ENCODE data around the gene LUZP2. TPM values are rescaled to one million over a fixed set of nuclear protein-coding genes. Genes with fewer than 3 reads are reported as not detected.
A peak's percentile ranks its signal among the peaks of the same experiment; 100 is the strongest.

LUZP2 gene
- polyA plus RNA-seq, 4 donors: 1.6 to 13.5 (median 2.5) TPM

DNA sequence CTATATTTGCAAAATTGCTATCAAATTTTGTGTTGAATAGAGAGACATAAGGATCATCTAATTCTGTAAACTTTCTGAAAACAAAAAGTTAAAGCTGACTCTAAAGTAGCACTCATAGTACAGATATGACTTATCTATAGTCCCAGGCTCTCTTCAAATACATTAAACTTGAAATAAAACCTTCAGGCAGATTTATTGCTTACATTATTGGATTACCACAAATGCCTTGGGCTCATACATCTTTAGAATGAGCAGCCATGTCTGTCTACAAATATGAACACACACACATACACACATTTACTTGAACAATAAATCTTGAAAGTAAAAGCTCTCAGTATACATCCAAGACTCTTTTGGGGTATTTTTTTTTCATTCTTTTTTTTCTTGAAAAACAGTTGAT is 207.9 kb downstream of the LUZP2 start:
- no peak for DNase-seq (ENCODE audit: low read depth in 4 of 4, low spot score in 3 of 4)

DNA sequence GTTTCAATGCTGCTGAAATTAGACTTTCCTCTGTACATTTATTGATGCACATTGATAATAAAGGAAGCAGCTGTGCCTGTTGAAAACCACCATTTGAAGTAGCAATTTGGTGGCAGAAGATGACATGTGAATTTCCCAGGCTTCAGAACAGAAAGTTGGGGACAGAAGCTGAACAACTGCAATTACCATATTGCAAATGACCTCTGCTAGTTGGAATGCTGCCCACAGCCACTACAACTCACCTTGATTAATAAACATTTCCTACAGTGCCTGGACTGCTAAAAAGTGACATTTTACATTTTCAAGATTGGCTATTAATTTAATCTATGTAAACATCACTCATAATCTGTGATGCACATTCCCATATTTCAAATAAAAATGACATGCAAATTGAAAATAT is 208.6 kb downstream of the LUZP2 start:
- DNase-seq (ENCODE audit: low read depth in 4 of 4, low spot score in 3 of 4): no peak

DNA sequence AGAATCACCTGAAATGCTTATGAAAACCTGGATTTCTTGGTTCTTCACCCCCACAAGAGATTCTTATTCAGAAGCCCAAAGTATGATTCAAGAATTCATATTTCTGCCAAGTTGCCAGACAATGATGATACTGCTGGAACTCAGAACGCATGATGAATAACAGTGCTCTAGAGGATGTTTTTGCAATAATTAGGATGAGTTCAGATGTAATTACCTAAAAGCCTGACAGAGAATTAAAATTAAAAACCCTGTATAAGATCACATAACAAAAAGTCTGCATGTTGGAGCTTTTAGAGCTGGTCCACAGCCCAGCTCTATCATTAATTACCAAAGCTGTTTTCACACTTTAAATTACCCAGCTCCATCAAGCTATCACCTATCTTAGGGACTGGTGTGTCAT is 211.8 kb downstream of the LUZP2 start:
- DNase-seq (ENCODE audit: low read depth in 4 of 4, low spot score in 3 of 4): no peak

DNA sequence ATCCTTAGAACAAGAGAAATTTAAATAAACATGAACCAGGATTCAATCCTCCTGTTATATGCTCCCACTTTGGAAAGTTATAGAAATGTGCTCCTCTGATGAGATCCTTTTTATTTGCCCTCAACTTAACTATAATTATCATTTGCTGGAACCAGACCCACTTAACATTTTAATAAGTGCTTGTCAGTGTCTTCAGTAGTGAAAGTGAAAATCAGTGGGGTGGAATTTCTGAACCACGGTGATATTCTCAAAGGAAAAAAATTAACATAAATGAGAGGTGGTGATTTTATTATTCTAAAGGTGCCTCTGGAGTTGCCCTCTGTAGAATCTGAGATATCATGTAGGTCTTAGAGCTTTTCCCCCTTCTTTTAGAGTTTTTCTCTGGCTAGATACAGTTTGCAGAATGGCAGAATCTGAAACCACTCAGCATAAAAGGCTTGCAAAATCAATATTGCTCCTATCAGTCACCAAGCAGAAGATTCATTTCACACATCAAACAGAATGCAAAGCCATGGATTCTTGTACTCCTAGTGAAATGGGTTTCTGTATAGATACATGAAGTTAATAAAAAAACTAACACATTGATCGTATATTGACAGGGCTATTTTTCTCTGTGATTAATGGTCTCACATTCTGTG is 213.2 kb downstream of the LUZP2 start:
- DNase-seq (ENCODE audit: low read depth in 4 of 4, low spot score in 3 of 4): no peak

DNA sequence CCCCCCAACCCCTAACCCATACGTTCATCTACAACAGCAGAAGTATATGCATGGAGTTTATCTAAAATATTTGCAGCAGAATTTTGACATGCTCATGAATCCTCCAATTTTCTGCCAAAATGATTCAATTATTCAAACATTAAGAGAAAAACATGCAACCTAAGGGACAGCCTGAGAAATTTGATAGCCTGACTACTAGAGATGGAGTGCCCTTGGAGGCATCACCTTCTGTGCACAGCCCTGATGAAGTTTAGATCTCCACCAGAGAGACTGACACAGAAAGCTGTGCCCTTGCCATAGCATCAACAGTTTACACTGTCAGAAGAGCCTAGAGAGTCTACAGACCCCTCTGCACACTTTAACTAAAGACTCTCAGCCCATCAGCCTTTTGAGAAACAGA is 217.7 kb downstream of the LUZP2 start:
- no peak for DNase-seq (ENCODE audit: low read depth in 4 of 4, low spot score in 3 of 4)

DNA sequence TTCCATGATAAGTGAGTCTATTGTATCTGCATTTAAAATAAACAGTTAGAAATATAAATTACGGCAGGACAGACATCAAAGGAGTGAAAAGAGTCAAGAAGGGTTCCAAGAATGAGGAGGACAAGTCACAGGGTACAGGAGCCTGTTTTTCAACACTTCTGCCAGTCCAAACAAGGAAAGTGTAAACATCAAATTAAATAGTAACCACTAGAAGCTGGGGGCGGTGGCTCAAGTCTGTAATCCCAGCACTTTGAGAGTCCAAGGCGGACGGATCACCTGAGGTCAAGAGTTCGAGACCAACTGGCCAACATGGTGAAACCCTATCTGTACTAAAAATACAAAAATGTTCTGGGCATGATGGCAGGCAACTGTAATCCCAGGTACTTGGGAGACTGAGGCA is 219.6 kb downstream of the LUZP2 start:
- DNase-seq (ENCODE audit: low read depth in 4 of 4, low spot score in 3 of 4): no peak

DNA sequence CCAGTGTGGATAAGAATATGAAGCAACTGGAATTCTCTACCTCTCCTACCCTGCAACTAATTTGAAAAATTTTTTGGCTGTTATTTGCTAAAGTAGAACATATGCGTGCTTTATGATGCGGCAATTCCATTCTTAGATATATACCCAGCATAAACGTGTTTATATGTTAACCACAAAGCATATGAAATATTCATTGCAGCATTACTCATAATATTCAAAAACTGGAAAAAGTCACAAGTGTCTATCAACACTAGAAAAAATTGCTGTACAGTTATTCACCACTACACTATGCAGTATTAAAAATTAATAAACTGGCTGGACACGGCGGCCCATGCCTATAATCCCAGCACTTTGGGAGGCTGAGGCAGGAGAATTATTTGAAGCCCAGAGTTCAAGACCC is 226.4 kb downstream of the LUZP2 start:
- no peak for DNase-seq (ENCODE audit: low read depth in 4 of 4, low spot score in 3 of 4)

DNA sequence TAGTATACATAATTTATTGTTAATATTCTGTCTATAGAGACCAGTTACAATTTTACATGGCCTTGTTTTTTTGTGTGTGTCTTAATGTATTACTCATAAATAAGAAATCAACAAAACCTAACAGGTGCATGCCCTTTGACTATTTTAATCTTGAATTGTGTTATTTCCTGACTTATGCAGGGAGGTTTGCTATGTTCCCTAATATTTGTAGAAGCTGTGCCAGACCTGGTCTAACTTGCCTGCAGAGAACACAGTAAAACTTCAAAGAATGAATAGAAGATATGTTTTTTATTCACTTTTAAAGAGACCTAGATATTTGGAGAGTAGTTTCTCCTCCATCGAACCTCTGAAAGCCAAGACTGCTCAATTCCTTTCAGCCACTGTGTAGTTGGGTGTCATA is 234.7 kb downstream of the LUZP2 start:
- DNase-seq (ENCODE audit: low read depth in 4 of 4, low spot score in 3 of 4): no peak

DNA sequence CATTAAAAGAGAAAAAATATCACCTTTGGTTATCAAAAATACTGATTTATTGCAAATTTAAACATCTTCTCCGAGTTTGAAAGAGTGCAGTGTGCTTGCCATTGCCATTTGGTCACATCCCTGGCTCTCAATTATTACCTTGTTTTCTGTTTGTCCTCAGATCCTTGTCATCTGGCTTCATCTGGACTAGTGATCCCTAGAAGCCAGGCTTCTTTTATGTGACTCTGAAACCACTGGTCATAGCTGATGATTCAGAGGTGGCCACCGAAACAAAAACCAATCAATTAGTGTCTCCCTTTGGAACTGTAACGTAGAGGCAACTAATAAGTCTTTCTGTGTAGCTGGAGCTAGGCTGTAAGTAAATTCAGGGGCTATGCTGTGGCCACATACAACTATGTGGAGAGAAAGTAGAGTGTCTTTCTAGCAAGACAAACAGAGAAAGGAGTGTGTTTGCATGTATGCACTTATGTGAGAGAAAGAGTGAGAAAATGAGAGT is 237.9 kb downstream of the LUZP2 start:
- no peak for DNase-seq (ENCODE audit: low read depth in 4 of 4, low spot score in 3 of 4)

DNA sequence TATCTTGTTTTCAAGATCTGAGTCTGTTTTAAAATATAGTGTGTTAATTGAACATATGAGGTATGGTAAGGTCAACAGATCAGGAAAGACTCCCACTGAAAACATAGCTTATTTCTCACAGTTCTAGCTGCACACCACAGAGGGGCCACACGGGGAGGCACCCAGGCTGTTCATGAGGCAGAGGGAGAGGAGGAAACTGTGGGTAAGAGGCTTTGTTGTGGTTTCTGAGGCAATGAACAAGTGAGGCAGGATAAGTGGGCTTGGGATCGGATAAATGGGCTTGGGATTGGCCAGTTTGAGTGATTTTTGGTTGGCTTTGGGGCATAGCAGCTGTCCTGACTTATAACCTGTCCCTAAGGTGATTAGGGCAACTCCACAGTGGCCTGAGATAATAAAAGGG is 242.1 kb downstream of the LUZP2 start:
- DNase-seq (ENCODE audit: low read depth in 4 of 4, low spot score in 3 of 4): no peak

DNA sequence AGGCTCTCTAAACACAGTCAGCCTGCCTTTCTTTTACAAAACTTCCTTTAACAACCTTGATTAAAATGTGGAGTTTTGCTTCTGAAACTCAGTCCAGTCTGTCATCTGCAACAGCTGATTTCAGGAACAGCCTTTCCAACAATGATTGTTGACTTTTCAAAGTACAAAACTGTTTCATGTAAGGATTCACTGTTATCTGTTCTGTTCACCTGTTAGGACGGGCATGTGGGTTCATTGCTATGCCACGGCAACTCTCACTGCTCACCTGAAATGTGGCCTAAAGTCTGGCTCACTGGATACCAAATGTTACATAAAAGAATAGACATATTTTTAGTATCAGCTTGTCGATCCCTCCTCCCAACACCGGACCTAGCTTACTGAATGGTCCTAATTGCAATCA is 242.8 kb downstream of the LUZP2 start:
- DNase-seq (ENCODE audit: low read depth in 4 of 4, low spot score in 3 of 4): no peak

DNA sequence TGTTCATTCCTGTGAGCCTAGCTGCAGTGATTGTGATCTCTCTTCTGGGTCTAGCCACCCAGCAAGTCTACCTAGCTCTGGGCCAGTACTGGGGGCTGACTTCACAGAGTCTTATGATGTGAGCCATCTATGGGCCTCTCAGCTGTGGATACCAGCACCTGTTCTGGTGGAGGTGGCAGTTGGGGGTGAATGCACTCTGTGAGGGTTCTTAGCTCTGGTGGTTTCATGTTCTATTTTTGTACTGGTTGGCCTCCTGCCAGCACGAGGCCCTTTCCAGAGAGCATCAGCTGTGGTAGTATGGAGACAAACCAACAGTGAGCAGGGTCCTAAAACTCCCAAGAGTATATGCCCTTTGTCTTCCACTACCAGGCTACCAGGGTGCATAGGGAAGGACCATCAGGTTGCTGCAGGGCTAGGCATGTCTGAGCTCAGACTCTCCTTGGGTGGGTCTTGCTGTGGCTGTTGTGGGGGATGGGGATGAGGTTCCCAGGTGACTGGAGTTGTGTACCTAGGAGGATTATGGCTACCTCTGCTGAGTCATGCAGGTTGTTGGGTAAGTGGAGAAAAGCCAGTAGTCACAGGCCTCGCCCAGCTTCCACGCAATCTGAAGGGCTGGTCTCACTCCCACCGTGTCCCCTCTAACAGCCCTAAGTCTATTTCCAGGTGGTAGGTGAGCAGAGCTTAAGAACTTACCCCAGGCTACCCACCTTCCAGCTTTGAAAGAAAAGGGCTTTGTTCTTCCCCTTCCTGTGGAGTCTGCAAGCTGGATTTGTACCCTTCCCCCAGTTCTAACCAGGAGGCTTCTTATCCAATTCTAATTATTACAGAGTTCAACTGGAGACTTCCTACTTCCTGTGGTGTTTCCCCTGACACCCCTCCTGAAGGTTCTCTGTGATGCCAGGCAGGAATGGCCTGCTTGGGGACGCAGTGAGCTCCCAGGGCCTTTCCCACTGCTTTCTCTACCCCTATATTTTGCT is 250.7 kb downstream of the LUZP2 start:
- DNase-seq (ENCODE audit: low read depth in 4 of 4, low spot score in 3 of 4): no peak

DNA sequence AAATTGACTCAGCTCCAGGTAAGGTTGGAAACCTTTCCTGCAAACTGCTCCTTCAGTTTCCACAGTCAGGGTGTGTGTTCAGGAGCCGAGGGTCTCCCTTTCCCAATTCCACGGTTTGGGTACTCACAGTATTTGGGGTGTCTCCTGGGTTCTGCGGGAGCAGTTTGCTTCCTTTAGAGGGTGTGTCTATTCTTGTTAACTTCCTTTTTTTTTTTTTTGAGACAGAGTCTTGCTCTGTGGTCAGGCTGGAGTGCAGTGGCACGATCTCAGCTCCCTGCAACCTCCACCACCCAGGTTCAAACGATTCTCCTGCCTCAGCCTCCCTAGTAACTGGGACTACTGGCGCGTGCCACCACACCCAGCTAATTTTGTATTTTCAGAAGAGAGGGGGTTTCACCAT is 251.4 kb downstream of the LUZP2 start:
- no peak for DNase-seq (ENCODE audit: low read depth in 4 of 4, low spot score in 3 of 4)

DNA sequence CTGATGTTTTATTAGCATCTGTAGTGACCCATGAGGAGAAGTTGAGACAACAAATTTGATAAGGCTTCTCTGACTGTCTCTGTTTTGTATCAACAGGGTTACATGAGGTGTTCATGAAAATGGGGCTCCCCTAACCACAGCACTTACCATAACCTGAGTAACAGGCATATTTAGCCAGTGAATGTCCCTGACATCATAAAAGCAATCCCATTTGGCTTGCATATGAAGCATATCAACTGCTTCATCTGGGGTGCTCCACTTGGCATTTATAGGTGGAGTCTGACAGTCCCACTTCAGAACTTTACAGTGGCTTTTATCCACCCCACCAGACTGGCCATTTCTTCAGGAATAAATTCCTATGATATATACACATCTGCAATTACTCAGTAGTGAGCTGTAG is 257.6 kb downstream of the LUZP2 start:
- no peak for DNase-seq (ENCODE audit: low read depth in 4 of 4, low spot score in 3 of 4)

DNA sequence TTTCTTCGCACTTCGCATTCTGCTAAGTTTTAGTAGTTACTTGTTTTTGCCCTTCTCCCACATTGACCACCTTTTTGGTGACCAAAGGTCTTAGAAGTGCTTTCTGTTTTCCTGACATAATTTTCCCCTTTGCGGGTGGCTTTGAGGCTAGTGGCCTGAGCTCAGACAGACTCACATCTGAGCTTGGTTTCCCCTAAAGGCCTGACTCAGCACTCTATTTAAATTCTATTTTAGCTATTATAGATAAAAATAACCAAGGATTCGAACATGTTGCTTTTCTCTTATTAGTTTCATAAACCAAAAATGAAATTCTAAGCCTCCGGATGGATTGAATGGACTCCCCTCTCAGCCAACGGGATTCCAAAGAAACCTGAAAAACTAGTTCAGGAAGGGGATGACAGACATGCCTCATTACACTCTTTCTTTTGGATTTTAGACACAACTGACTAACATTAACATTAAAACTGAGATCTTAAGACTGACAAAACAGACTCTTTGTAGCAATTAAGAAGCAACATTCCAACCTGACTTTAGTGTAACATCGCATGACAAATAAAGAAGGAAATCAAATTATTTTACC is 258.5 kb downstream of the LUZP2 start:
- DNase-seq (ENCODE audit: low read depth in 4 of 4, low spot score in 3 of 4): peak; percentile 3 to 14 (median 13)

DNA sequence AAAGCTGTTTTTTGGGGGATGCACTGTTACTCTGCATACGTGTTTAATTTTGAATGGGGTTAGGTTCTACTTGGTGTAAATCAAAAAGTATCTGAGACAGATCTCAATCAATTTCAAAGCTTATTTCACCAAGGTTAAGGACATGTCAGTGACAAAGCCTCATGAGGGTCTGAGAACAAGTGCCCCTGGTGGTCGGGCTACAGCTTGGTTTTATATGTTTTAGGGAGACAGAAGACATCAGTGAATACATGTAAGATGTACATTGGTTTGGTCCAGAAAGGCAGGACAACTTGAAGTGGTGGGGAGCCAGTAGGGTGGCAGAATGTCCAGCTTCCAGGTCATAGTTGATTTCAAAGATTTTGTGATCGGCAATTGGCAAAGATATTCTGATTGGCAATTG is 262.9 kb downstream of the LUZP2 start:
- no peak for DNase-seq (ENCODE audit: low read depth in 4 of 4, low spot score in 3 of 4)

DNA sequence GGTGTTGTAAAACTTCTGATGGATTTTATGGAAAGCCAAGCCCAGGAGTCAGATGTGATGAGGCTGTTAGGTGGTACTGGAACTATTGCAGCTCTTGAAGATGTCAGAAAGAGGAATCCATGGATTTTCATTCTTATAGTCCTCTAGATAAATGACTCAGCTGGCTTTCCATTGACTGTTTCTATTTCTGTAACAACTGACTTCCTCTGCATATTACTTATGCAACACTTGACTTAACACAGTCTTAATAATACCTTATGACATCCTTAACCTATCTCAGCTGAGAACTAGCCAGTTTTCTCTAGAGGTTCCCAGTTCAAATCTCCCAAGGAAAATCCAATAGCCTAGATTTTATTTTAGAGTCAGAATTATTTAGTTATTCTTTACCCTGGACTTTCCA is 263.8 kb downstream of the LUZP2 start:
- no peak for DNase-seq (ENCODE audit: low read depth in 4 of 4, low spot score in 3 of 4)

DNA sequence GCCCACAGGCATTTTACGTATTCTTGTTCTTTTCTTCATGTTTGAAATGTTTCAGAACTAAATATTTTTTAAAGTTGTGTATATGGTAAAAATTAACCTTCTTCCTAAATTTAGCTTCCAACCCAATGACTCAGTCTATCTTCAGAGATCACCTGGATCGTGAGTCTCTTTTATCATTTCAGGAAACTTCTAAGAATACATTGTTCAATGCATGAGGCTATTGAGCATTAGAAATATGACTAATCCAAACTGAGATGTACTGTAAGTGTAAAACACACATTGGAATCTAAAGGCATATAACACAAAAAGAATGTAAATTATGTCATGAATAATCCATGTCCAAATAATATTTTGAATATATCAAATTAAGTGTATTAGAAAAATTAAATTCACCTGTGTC is 265.2 kb downstream of the LUZP2 start:
- DNase-seq (ENCODE audit: low read depth in 4 of 4, low spot score in 3 of 4): no peak

DNA sequence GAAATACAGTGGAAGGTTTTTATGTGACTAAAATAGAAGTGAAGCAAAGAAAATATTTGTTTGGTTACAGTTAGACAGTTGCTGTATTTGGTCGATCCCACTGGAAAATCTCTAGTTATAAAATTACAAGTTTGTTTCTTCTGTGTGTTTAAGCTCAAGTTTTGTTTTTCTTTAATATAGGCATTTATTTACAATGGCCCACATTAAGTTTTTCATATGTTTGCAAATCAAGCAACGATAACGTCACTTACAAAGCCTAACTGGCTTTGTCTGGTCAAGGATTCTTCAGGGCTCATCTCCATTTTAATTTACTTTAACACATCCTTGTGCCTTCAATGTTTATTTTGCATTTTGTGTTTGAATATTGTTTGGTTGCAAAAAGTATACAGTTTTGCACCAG is 270.6 kb downstream of the LUZP2 start:
- no peak for DNase-seq (ENCODE audit: low read depth in 4 of 4, low spot score in 3 of 4)

DNA sequence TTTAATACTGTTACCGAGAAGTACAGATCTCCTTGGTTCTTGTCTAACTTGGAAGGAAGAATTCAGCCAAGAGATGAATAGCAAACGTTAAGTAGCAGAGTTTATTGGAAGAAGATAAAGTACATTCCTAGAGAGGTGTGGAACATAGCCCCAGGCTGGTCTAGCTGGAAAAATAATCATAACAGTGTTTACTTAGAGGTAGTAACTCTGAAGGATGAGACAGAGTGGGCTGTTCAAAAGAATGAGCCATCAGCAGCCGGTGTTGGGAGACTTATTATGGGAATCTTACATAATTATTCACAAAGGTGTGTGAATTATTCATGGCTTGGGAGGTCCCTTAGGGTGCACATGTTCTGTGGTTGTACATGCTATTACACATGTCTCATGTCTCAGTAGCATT is 276.5 kb downstream of the LUZP2 start:
- no peak for DNase-seq (ENCODE audit: low read depth in 4 of 4, low spot score in 3 of 4)

DNA sequence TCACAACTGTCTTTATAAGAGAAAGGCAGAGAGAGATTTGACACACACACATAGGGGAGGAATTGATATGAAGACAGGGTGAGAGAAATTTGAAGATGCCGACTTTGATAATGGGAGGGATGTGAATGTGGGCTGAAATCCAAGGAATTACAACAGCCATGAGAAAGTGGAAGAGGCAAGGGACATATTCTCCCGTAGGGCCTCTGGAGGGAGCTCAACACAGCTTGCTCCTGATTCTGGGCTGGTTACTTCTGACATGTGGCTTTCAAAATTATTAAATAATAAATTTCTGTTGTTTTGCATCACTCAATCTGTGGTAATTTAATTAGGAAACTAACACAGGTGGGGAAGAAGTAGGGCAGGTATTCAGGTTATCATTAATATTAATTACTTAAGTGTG is 282.9 kb downstream of the LUZP2 start:
- no peak for DNase-seq (ENCODE audit: low read depth in 4 of 4, low spot score in 3 of 4)

DNA sequence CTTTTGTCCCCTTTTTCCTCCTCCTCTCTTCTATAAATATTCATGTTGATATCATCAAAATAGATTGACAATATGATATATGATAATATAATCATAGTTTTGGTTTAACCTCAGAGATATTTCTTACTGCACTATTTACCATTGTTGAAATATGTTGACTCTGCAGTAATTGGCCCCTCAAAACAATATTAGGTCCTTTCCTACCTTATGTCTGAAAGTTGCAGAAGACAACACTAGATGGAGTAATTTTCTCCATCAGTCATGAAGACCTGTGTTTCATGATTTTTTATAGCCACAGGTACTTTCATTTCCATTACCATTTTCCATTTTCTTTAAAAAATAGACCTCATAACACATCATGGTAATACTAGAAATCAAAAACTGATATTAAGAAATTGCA is 284.4 kb downstream of the LUZP2 start:
- no peak for DNase-seq (ENCODE audit: low read depth in 4 of 4, low spot score in 3 of 4)

Measured in left renal pelvis (tissue), 4 donors.